D341Med (cell line): ENCODE data around the gene COA6.
"Not testable (repeated sequence)": the region's sequence is repeated elsewhere in the genome, so short reads cannot be mapped to it uniquely, and the experiment has no call there.

Experiments
- DNase-seq: peaks from one replicate; pipeline ENCODE4 v3.0.0; 2012; ENCODE audit warnings: low spot score

Gene COA6, protein sequence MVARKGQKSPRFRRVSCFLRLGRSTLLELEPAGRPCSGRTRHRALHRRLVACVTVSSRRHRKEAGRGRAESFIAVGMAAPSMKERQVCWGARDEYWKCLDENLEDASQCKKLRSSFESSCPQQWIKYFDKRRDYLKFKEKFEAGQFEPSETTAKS

DNA sequence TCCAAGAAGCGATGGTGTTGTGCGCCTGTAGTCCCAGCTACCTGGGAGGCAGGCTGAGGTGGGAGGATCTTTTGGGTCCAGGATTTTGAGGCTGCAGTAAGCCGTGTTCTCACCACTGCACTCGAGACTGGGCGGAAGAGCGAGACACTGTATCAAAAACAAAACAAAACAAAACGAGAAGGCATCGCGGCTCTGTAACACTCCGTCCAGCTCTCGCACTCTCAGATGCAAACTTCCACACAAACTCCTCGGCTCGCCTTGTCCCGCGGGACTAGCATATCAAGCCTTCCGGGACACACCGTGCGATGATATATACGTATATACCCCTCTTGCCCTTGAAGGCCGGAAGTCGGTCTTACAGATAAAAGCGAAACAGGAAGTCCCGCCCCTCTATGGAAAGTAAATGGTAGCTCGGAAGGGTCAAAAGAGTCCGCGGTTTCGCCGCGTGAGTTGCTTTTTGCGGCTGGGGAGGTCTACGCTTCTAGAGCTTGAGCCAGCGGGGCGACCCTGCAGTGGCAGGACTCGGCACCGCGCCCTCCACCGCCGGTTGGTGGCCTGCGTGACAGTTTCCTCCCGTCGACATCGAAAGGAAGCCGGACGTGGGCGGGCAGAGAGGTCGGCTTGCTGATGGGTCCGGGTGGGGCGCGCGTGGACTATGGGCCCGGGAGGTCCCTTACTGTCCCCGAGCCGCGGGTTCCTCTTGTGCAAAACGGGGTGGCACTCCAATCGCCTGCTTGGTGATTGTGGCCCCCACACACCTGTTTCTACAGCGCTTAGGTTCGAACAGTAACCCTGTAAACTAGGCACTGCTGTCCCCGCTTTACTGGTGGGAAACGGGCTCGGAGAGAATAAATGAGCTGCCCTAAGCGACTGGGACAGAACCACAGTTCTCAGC, at the start of gene COA6:
TSS of gene COA6 (plus strand) at position 393 of the 895 bp plus-strand sequence. CDS start at position 404, 11 bp downstream.
- peak; percentile 90 for DNase-seq

DNA sequence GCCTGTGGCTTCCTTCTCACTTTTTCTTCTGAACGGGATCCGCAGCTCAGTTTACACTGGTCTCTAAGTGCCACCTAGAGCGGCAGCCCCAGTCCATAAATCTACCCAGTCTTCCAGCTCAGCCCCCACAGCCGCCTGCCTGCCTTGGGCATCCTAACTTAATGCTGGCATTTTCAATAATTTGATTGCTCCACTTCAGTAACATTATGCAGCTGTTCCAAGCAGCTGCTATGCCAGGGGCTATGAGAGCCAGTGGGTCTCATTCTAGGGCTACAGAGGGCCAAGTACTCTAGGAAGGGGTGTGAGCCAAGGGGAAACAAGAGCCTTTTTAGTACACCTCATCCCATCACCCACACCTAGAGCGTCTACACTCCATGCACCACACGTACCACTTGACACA, 48.4 kb upstream of the COA6 start:
- DNase-seq: no peak

DNA sequence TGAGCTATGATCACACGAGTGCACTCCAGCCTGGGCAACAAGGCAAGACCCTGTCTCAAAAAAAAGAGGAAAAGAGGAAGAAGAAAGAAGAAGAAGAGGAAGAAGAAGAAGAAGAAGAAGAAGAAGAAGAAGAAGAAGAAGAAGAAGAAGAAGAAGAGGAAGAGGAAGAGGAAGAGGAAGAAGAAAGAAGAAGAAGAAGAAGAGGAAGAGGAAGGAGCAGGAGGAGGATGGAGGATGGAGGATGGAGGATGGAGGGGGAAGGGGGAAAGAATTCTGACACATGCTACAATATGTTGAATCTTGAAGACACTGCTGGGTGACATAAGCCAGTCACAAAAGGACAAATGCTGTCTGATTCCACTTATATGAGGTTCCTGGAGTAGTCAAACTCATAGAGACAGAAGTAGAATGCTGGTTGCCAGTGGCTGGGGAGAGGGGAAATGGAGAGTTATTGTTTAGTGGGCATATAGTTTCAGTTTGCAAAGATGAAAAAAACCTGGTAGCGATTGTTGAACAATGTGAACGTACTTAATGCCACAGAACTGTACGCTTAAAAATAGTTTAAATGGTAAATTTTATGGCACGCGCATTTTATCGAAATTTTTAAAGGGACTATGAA, 47.3 kb upstream of the COA6 start:
- no peak for DNase-seq

DNA sequence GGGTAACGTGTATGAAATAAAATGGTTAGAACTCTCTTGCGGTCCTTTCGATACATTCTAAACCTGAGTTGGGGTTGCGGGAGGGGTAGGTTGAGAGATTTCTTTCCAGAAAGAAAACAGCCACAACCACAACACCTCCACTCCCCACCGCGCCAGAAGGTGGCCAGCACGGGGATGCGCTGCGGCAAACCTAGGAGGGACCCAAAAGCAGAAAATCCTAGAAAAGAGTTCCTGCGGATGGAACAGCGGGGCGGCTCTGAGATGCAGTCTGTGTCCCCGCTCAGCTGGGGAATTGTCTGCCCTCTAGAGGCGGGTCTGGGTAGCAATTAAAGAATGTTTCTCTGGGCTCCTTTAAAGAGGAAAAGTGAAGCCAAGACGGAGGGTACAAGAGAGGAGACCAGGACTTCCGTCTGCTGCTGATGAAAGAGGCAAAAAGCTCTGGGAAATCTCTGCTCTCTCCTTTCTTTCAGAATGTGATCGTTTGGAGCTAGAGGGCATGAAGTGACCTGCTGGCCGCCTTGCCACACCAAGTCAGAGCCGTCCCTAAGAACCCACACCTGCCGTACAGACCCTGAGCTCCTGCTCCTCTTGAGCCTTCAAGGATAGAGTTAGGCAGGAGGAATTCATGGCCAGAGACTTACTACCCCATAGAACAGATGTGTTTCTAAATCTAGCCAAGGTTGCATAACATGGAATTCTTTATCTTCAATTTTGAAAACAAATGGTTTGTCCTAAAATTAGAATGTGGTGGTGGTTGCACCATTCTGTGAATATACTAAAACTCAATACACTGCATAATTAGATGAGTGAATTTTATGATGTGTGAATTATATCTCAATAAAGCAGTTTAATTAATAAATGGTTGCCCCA, 46.5 kb upstream of the COA6 start:
- DNase-seq: peak; percentile 88

DNA sequence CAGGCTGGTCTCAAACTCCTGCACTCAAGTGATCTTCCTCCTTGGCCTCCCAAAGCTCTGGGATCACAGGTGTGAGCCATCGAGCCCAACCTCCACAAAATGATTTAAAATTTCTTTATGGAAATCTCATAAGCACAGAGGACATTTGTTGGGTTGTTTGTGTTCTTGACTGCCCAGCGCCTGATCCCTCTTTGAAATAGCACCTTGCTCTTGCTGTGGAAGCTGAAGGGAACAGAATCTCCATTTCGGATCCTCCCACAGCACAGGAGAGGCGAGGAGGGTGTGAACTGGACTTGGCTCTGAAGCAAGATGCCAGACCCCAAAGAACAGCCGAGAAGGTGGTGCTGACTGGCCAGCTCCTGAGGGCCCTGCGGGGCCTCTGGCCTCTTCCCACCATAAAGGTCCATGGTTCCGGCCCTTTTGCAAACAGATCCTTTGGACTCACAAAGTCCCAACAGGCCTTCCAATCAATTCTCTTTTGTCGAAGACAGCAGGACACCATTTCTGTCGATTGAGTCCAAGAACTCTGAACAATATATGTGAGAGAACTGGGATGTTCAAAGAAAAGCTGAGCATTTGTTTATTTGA, 45.6 kb upstream of the COA6 start:
- no peak for DNase-seq

DNA sequence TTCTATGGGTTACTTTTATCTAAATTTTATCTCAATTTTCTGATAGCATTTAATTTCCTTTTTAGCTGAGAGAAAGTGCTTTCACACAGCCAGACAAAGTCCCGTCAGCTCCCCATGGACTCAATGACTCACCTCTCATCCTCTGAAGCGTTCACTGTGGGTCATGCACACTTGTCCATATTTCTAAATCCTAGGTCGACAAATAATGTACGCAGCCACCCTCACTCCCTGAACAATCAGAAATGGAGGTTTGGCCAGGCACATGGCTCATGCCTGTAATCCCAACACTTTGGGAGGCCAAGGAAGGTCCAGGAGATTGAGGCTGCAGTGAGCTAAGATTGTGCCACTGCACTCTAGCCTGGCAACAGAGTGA, 42.4 kb upstream of the COA6 start:
- no peak for DNase-seq

DNA sequence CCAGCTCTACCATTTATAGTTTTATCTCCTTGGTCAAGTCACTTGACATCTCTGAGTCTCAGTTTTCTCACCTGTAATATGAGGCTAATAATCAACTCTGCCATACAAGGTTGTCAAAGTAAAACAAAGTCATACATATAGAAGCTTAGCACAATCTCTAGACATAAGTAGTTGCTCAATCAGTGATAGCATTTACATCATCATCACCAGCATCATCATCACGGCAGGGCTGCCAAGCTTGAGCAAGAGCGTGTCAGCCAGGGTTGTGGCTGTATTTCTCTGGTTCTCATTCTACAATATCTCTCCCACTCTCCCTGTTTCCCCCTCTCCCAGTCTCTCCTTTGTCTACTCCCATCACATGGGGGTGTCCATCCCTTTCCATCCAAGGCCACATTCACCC, 41.7 kb upstream of the COA6 start:
- DNase-seq: no peak

DNA sequence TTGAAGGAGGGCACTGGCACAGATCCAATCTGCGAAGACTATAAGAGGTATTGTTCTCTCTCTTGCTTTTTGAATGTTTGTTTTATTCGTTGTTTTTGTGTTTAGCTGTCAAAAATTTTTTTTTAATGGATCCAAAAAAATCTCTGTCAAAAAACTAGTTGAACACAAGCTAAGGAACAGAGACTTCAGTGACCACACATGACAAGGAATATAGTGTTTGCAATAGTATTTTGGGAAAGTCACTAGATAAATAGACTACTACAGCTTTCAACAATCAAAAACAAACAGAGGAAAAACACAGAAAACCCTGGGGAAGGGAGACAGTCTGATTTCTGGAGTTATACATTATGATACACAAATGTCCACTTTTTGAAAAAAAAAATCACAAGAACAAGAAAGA, 36.9 kb upstream of the COA6 start:
- no peak for DNase-seq

DNA sequence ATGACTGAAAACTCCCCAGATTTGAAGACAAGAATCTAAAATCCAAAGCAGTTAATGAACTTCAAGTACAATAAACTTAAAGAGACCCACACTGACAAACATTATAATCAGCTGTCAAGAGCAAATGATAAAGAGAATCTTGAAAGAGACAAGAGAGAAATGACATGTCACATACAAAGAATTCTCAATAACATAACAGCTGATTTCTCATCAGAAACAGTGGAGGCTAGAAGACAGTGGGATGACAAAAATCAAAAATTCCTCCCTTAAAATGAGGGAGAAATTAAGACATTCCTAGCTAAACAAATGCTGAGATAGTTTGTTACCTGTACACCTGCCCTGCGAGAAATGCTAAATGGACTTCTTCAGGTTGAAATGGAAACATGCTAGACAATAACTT, 36.0 kb upstream of the COA6 start:
- no peak for DNase-seq

DNA sequence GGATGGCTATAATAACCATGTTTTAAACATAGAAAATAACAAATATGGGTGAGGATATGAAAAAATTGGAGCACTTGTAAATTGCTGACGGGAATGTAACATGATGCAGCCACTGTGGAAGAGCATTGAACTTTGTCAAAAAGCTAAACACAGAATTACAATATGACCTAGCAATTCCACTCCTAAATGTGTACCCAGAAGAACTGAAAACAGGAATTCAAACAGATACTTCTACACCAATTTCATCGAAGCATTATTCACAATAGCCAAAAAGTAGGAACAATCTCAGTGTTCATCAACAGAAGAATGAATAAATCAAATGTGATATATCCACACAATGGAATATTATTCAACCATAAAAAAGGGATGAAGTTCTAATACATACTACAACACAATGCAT, 32.7 kb upstream of the COA6 start:
- DNase-seq: no peak

DNA sequence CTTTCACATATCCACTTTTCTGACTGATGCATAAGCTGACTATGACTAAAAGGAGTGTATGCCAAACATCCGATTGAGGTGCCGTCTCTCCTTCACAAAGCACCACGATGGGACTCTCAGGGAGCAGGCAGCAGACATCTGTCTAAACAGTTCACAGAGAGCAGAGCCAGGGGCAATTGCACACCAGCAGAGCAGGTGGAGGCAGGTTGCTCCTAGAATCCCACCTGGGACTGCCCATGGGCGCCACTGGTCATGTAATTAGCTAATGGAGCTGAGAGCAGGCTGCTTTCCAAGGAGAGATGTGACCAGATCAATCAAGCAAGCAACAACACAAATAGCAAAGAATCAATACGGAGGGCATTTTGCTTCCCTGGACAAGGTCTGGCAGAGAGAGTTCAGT, 30.5 kb upstream of the COA6 start:
- no peak for DNase-seq

DNA sequence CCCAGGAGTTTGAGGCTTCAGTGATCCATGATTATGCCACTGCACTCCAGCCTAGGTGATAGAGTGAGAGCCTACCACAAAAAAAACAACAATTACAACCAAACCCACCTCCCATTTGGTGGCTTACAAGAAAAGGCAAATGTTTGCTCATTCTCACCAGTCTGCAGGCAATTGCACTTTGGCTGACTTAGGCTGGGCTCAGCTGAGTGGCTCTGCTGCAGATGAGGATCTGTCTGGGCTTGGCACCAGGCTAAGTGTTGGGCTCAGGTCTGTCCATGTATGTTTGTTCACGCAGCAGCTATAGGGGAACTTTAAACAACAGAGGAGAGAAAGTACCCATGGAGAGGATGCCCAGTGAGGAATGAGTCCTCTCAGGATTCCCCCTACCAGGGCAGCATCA, 28.0 kb upstream of the COA6 start:
- DNase-seq: no peak

DNA sequence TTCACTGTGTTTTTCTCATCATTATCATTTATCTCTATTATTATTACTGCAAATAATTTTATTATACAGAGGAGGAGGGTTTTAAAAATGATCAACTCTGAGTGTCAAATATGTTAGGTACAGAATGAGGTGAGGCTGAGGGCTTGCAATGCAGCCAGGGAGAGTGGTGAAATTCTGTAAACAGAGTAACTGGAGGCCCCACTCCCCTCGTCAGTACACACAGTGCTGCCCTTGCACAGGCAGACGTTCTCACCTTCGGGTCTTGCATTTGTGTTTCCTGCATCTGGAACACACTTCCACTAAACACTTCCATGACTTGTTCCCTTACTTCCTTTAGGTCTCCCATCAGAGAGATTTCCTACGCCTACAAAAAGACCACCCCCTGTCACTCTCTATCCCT, 24.3 kb upstream of the COA6 start:
- no peak for DNase-seq

DNA sequence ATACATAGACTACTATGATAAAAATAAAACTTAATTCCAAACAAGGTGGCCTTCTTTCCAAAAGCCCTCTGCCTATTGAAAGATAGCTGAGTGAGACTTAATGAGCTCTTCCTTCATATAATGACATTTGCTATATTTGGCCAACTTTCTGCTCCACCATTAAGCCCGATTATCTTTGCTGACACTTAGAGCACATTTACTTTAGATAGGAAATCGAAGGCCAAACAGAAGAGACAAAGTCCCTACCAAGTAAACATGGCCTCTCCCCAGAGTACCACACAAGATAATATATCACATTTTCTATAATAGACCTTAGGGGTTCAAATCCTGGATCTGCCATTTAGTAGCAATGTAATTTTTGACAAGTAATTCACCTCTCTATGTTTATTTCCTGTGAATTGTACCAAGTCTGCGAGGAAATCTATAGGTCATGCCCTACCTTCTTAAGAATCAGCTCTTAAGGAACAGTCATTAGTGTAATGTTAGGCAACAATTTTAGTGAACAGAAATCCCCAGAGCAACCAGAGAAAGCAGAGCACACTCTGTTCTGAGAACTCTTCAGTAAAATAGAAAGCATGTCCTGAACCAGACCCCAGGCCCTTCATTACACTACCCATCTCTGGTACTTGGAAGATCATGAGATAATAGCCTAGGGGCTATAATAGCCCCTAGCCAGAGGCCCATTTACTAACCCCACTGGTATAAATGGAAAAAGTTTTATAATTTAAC, 17.3 kb upstream of the COA6 start:
- no peak for DNase-seq

DNA sequence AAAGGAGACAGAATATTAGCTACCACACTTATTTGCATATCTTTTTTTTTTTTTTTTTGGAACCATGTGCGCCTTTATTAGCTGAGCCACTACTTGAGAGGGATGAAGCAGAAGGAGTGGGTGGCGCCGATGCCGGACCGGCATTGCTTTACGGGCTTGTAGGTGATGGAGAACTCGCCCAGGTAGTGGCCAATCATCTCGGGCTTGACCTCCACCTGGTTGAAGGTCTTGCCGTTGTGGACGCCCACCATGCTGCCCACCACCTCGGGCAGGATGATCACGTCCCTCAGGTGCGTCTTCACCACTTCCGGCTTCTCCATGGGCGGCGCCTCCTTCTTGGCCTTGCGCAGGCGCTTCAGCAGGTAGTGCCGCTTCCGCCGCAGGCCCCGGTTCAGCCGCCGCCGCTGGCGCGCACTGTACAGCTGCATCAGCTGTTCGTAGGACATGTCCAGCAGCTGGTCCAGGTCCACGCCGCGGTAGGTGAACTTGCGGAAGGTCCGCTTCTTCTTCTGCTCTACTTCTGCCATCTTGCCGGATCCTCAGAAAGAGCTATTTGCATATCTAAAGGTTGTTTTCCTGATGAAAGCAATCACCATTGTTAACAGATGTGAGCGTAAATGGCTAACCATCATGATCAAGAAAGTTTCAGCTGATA, 16.5 kb upstream of the COA6 start:
- not testable (repeated sequence) for DNase-seq

DNA sequence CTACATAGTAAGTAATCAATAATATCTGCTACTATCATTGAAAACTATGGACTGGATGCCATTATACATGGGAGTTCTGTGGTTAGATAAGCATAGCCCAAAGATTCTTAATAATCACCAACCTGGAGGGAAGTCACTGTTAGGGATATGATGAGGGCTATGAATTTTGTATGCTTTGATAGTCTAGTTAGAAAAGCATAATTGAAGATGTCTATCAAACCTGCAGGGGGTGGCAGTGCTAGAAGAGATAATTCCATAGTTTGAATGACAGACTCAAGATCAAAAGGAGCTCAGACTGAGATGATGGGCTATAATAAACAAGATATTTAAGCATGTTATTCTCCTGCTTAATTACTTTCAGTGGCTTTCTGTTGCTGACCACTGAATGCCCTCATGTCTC, 15.4 kb upstream of the COA6 start:
- DNase-seq: no peak

DNA sequence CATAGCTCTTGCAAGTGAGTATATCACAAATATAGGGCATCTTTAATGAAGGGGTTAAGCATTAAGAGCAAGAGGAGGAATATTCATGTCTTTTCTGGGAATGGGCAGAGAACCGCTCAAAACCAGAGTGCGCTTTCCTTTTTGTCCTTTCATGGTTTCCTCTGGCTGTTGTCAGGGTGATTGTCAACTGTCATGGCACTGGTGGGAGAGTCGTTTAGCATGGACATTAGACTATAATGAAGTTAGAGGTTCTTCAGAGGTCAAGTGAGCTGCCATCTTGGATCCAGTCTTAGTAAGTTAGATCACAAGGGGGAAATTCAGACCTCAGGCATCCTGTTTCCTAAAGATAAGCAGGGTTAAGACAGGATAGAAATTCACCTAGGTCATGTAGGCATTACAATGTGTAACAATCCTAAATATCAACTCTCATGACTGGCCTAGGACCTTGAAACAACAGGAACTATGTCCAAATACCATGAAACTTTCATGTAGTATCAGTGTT, 12.1 kb upstream of the COA6 start:
- DNase-seq: no peak

DNA sequence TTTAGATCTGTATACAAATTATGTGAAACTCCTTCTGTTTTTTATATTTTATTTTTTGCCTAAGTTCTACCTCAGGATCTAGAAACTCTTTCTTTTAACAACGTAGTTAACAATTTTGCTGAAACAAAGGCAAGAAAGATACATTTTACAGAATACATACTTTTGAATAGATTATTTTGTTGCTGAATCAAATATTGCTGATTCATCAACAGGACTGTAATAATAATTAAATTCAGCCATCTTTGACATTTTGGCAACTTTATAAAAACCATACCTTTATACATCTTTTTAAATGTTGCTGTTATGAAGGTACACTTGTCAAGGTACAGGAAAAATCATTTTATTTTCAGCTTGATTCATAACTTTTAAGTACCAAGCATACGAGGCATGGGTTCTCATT, 10.7 kb upstream of the COA6 start:
- no peak for DNase-seq

DNA sequence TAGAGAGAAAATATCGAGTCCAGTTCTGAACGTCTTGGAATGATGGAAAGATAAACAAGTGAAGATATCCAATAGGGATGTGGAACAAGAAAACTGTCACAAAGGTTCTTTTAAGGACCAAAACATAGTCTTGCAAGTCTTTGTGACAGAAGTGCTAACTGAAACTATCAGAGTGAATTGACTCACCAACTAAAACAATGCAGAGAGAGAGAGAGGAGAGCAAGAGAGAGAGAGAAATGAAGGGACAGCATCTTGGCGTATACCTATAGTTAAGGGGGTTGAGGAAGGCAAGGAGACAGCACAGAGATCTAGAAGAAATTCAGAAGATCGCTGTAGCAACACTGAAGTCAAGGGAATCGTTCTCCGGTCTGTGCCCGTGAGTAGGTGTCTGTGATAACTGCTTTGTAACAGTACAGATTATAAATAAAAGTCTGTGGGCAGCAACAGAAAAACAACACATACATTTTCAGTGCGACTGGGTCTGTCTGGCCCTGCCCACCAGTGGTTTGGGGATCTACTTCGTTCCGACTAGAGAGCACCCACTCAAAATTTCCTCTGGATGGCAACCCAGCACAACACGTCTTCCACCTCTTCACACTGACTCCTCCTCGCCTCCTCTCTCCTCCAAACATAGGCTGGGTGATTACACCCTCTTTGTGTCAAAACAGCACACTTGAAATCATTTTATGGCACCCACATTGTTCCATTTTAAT, 4.8 kb upstream of the COA6 start:
- no peak for DNase-seq

DNA sequence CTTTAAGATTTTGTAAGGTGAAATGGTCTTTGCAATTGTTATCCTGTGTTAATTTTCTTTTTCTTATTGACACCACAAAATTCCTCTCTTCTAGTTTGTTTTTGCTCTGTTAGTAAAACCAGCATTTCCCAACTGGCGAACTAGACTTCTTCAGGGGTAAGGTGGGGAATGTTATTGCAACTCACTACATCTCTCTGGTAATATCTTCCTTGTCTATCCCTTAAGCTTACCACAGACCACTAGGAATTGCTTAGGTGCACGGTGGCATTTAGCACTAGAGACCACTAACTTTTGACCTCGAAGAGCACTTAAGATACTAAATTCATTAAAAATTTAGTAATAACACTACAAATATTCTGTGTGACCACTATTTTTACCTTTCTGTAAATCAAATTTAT, 4.2 kb upstream of the COA6 start:
- DNase-seq: no peak
